Mesendoderm (in vitro differentiated cells): ENCODE results near the gene TNNI3K.

Source experiments
- DNase-seq: peaks from one replicate; pipeline ENCODE4 v3.0.0; 2013
- H2AK5ac ChIP-seq: 2 replicates; pipeline ENCODE4 v1.6.1; 2013; ENCODE audit warnings: low read length, inconsistent platforms
- H2BK120ac ChIP-seq: 2 replicates; pipeline ENCODE4 v1.6.1; 2013; ENCODE audit warnings: low read depth, mild to moderate bottlenecking, low read length, moderate library complexity, mixed read lengths
- H2BK15ac ChIP-seq: replicated peaks from 2 replicates; pipeline ENCODE4 v1.6.1; 2013; ENCODE audit warnings: low read depth, mild to moderate bottlenecking, moderate library complexity
- H2BK5ac ChIP-seq: 2 replicates; pipeline ENCODE4 v1.6.1; 2013; ENCODE audit warnings: low read length, inconsistent platforms
- H3K18ac ChIP-seq: 2 replicates; pipeline ENCODE4 v1.6.1; 2013; ENCODE audit warnings: mild to moderate bottlenecking, low read length, mixed read lengths
- H3K23ac ChIP-seq: one replicate; pipeline ENCODE4 v1.6.1; 2013; ENCODE audit warnings: low read length
- H3K27ac ChIP-seq: 2 replicates; pipeline ENCODE4 v1.5.1; 2013; ENCODE audit warnings: low read depth, mild to moderate bottlenecking, inconsistent platforms, low read length, moderate library complexity
- H3K27me3 ChIP-seq: 2 replicates; pipeline ENCODE4 v1.6.1; 2013; ENCODE audit warnings: low read length, control low read depth, mild to moderate bottlenecking, inconsistent platforms; ENCODE audit not compliant: insufficient read depth, poor library complexity
- H3K36me3 ChIP-seq: 2 replicates; pipeline ENCODE4 v1.6.1; 2013; ENCODE audit warnings: low read length, inconsistent platforms; ENCODE audit not compliant: control insufficient read depth, insufficient read depth
- H3K4ac ChIP-seq: one replicate; pipeline ENCODE4 v1.6.1; 2013; ENCODE audit warnings: low read depth, mild to moderate bottlenecking, low read length, moderate library complexity
- H3K4me1 ChIP-seq: 2 replicates; pipeline ENCODE4 v1.6.1; 2013; ENCODE audit warnings: low read depth, low read length, inconsistent platforms; ENCODE audit not compliant: control insufficient read depth
- H3K4me2 ChIP-seq: 2 replicates; pipeline ENCODE4 v1.6.1; 2013; ENCODE audit warnings: low read length
- H3K4me3 ChIP-seq: 2 replicates; pipeline ENCODE4 v1.5.1; 2013; ENCODE audit warnings: mild to moderate bottlenecking, low read length
- H3K56ac ChIP-seq: one replicate; pipeline ENCODE4 v1.6.1; 2013; ENCODE audit warnings: low read length
- H3K79me1 ChIP-seq: 2 replicates; pipeline ENCODE4 v1.6.1; 2013; ENCODE audit warnings: low read length, inconsistent platforms
- H3K79me2 ChIP-seq: 2 replicates; pipeline ENCODE4 v1.6.1; 2013; ENCODE audit warnings: mild to moderate bottlenecking, low read length; ENCODE audit not compliant: control insufficient read depth, insufficient read depth
- H3K9ac ChIP-seq: 2 replicates; pipeline ENCODE4 v1.6.1; 2013; ENCODE audit warnings: low read length, inconsistent platforms
- H4K5ac ChIP-seq: one replicate; pipeline ENCODE4 v1.6.1; 2013; ENCODE audit warnings: low read length
- H4K8ac ChIP-seq: one replicate; pipeline ENCODE4 v1.6.1; 2013; ENCODE audit warnings: low read depth, mild to moderate bottlenecking, control low read depth, low read length, moderate library complexity
- WGBS: extraction: QIAGEN DNeasy Blood & Tissue Kit; methylation state at CpG from one replicate; pipeline ENCODE4 v1.1.7; 2013; ENCODE audit warnings: low lambda C conversion rate, missing lambda C conversion rate; ENCODE audit not compliant: insufficient coverage; ENCODE audit errors: extremely low coverage; 5-methylcytosine and 5-hydroxymethylcytosine counted together

The TNNI3K gene

GRCh38 chr1:74571891-74572290 lies 336.7 kb downstream of the TNNI3K start:
- Histone ChIP-seq H3K4ac (no peak overlapping the region), H3K27me3 (no peaks in the 10 kb centered on the region), H3K56ac (no peak overlapping the region), H3K79me2 (no peaks in the 10 kb centered on the region), H3K4me1 (no peaks in the 10 kb centered on the region), H3K79me1 (no peaks in the 10 kb centered on the region), H2AK5ac (no peak overlapping the region), H2BK5ac (no peak overlapping the region), H3K4me3 (no peak overlapping the region), H4K5ac (no peak overlapping the region), H3K27ac (no peak overlapping the region), H3K36me3 (no peaks in the 10 kb centered on the region), H3K23ac (no peak overlapping the region), H4K8ac (no peak overlapping the region), H2BK120ac (no peak overlapping the region), H2BK15ac (no peak overlapping the region), H3K9ac (no peak overlapping the region), H3K18ac (no peak overlapping the region), H3K4me2 (no peak overlapping the region)
- DNase-seq: peak; percentile 16
- no CpG with 5 or more reads among the region's 6 CpGs for WGBS

- Histone ChIP-seq H2BK5ac (no peak overlapping the region), H3K56ac (no peak overlapping the region), H3K36me3 (no peaks in the 10 kb centered on the region), H3K79me2 (no peaks in the 10 kb centered on the region), H3K9ac (no peak overlapping the region), H2BK120ac (no peak overlapping the region), H3K4me1 (no peaks in the 10 kb centered on the region), H3K18ac (no peak overlapping the region), H3K4ac (no peak overlapping the region), H3K27me3 (no peaks in the 10 kb centered on the region), H2AK5ac (no peak overlapping the region), H3K23ac (no peak overlapping the region), H2BK15ac (no peak overlapping the region), H3K4me2 (no peak overlapping the region), H4K5ac (no peak overlapping the region), H3K4me3 (no peak overlapping the region), H4K8ac (no peak overlapping the region), H3K79me1 (no peaks in the 10 kb centered on the region), H3K27ac (no peak overlapping the region)
- no CpG with 5 or more reads among the region's 2 CpGs for WGBS
- DNase-seq: no peak
These were observed 342.9 kb downstream of the TNNI3K start for GRCh38 chr1:74578101-74578500.

GRCh38 chr1:74579425-74579824 lies 344.2 kb downstream of the TNNI3K start:
- no CpG with 5 or more reads among the region's 3 CpGs for WGBS

GRCh38 chr1:74583397-74583796 lies 348.2 kb downstream of the TNNI3K start:
- Histone ChIP-seq H3K4me3 (no peak overlapping the region), H2AK5ac (no peak overlapping the region), H3K4me1 (no peaks in the 10 kb centered on the region), H3K56ac (no peak overlapping the region), H2BK5ac (no peak overlapping the region), H4K8ac (no peak overlapping the region), H3K18ac (no peak overlapping the region), H3K79me1 (no peaks in the 10 kb centered on the region), H3K9ac (no peak overlapping the region), H3K4ac (no peak overlapping the region), H2BK15ac (no peak overlapping the region), H3K27me3 (no peaks in the 10 kb centered on the region), H3K4me2 (no peak overlapping the region), H4K5ac (no peak overlapping the region), H3K36me3 (no peaks in the 10 kb centered on the region), H2BK120ac (no peak overlapping the region), H3K23ac (no peak overlapping the region), H3K27ac (no peak overlapping the region), H3K79me2 (no peaks in the 10 kb centered on the region)
- no CpG with 5 or more reads among the region's 3 CpGs for WGBS
- no peak for DNase-seq

More at GRCh38 chr1:74579425-74579824, 344.2 kb downstream of the TNNI3K start:
- Histone ChIP-seq H3K79me2 (no peaks in the 10 kb centered on the region), H3K4me1 (no peaks in the 10 kb centered on the region), H3K56ac (no peak overlapping the region), H4K8ac (no peak overlapping the region), H3K27ac (no peak overlapping the region), H3K4me3 (no peak overlapping the region), H4K5ac (no peak overlapping the region), H3K36me3 (no peaks in the 10 kb centered on the region), H3K79me1 (no peaks in the 10 kb centered on the region), H3K4ac (no peak overlapping the region), H3K23ac (no peak overlapping the region), H3K4me2 (no peak overlapping the region), H3K9ac (no peak overlapping the region), H2BK15ac (no peak overlapping the region), H3K27me3 (no peaks in the 10 kb centered on the region), H2AK5ac (no peak overlapping the region), H3K18ac (no peak overlapping the region), H2BK5ac (no peak overlapping the region), H2BK120ac (no peak overlapping the region)
- no peak for DNase-seq

GRCh38 chr1:74584185-74584584 lies 349.0 kb downstream of the TNNI3K start:
- H3K4me1 ChIP-seq: no peaks in the 10 kb centered on the region
- no peak overlapping the region for H3K18ac ChIP-seq
- no peak overlapping the region for H3K4me2 ChIP-seq
- H3K4me3 ChIP-seq: no peak overlapping the region
- no peak overlapping the region for H3K23ac ChIP-seq
- no peaks in the 10 kb centered on the region for H3K79me2 ChIP-seq
- no peak overlapping the region for H2BK15ac ChIP-seq
- WGBS: no CpG with 5 or more reads among the region's 2 CpGs
- no peak overlapping the region for H2AK5ac ChIP-seq
- H3K36me3 ChIP-seq: no peaks in the 10 kb centered on the region
- no peak overlapping the region for H2BK120ac ChIP-seq
- H3K9ac ChIP-seq: no peak overlapping the region
- H3K56ac ChIP-seq: no peak overlapping the region
- no peaks in the 10 kb centered on the region for H3K27me3 ChIP-seq
- H3K79me1 ChIP-seq: no peaks in the 10 kb centered on the region
- H2BK5ac ChIP-seq: no peak overlapping the region
- no peak for DNase-seq
- H3K27ac ChIP-seq: no peak overlapping the region
- no peak overlapping the region for H4K5ac ChIP-seq
- H4K8ac ChIP-seq: no peak overlapping the region
- H3K4ac ChIP-seq: no peak overlapping the region

- no peak overlapping the region for H4K8ac ChIP-seq
- no peaks in the 10 kb centered on the region for H3K36me3 ChIP-seq
- H3K4me1 ChIP-seq: no peaks in the 10 kb centered on the region
- no peak for DNase-seq
- H2BK5ac ChIP-seq: no peak overlapping the region
- no peaks in the 10 kb centered on the region for H3K27me3 ChIP-seq
- H3K4me3 ChIP-seq: no peak overlapping the region
- no peak overlapping the region for H3K23ac ChIP-seq
- H2BK15ac ChIP-seq: no peak overlapping the region
- H4K5ac ChIP-seq: no peak overlapping the region
- no peak overlapping the region for H2BK120ac ChIP-seq
- H3K18ac ChIP-seq: no peak overlapping the region
- H3K4me2 ChIP-seq: no peak overlapping the region
- no CpG with 5 or more reads among the region's 4 CpGs for WGBS
- H2AK5ac ChIP-seq: no peak overlapping the region
- no peak overlapping the region for H3K4ac ChIP-seq
- H3K9ac ChIP-seq: no peak overlapping the region
- no peaks in the 10 kb centered on the region for H3K79me2 ChIP-seq
- H3K56ac ChIP-seq: no peak overlapping the region
- no peak overlapping the region for H3K27ac ChIP-seq
- no peaks in the 10 kb centered on the region for H3K79me1 ChIP-seq
These were observed 351.2 kb downstream of the TNNI3K start for GRCh38 chr1:74586253-74586897.
